Ascending aorta (tissue), 2 donors: ENCODE data around the gene TUBB8. TPM values are rescaled to one million over a fixed set of nuclear protein-coding genes. Genes with fewer than 3 reads are reported as not detected.

ENCODE experiments used
- DNase-seq, 2 donors: peaks; one replicate each; pipeline ENCODE4 v3.0.0-alpha.2; 2019; ENCODE audit warnings: low spot score in 2 of 2
- H3K27ac ChIP-seq, 2 donors: fragments of 200-600 bp; sonication (generic); one replicate each; pipeline ENCODE4 v1.5.1; 2016 to 2017; ENCODE audit warnings: mild to moderate bottlenecking in 1 of 2
- H3K27me3 ChIP-seq: fragments of 200-600 bp; sonication (generic); one replicate; pipeline ENCODE4 v1.5.1; 2017
- H3K36me3 ChIP-seq, 2 donors: fragments of 200-600 bp; sonication (generic); one replicate each; pipeline ENCODE4 v1.5.1; 2016
- H3K4me1 ChIP-seq, 2 donors: fragments of 200-600 bp; sonication (generic); one replicate each; pipeline ENCODE4 v1.5.1; 2016 to 2017; ENCODE audit warnings: mild to moderate bottlenecking in 1 of 2
- H3K4me3 ChIP-seq, 2 donors: fragments of 200-600 bp; sonication (generic); one replicate each; pipeline ENCODE4 v1.5.1; 2016 to 2017; ENCODE audit warnings: mild to moderate bottlenecking in 1 of 2
- H3K9me3 ChIP-seq, 2 donors: fragments of 200-600 bp; sonication (generic); one replicate each; pipeline ENCODE4 v1.5.1; 2016
- CTCF ChIP-seq, 3 experiments: fragments of 200-600 bp in 2 of 3; fragments of 450-650 bp in 1 of 3; sonication (generic) in 2 of 3; IDR thresholded peaks; one replicate each; pipeline ENCODE4 v1.5.1; 2016 to 2019; ENCODE audit warnings: antibody characterized with exemption in 3 of 3, mild to moderate bottlenecking in 1 of 3, moderate library complexity in 1 of 3
- intact Hi-C: fragments of 100-400 bp; cut with DNase I; formaldehyde crosslinking; loops from one replicate; pipeline ENCODE4 v1.15.1; 2023
- total RNA-seq: library from RNA; depleted of rRNA; stranded (reverse); fragments of >200 nt; gene quantifications from one replicate; pipeline ENCODE4 v1.1.0, GENCODE V29; 2016

TUBB8 gene
- total RNA-seq, 1 donor from 2014 or later, result not detected

GRCh38 chr10:87177-88080 lies 38.3 kb upstream of the TUBB8 start:
- Histone ChIP-seq H3K9me3 (no peaks in the 10 kb centered on the region), H3K36me3 (no peaks in the 10 kb centered on the region), H3K4me3 (no peak overlapping the region), H3K27ac (no peak overlapping the region), H3K27me3 (no peaks in the 10 kb centered on the region), H3K4me1 (no peaks in the 10 kb centered on the region)
- no peak for TF ChIP-seq CTCF (IDR thresholded peaks at IDR 0.05)
- intact Hi-C loops, result no loop called here
- DNase-seq, result no peak

DNA sequence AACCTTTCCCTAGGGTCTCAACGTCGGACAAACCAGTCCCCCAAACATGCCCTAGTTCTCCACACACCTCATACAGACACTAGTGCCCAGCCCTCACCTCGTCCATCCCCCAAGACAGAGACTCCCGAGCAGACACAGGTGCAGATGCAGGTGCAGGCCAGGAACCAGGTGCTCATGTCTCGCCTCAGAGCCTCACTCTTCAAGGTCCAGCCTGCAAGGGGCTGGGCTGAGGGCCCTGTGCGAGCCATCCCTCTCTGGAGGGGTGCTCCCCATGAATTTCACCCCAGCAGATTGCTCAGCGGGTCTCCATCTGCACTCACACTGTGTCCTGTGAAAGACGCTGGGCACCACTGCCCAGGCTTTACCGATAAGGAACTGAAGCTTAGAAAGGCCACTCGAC lies 36.9 kb upstream of the TUBB8 start:
- Histone ChIP-seq H3K4me3 (no peak overlapping the region), H3K4me1 (no peaks in the 10 kb centered on the region), H3K27ac (no peak overlapping the region), H3K9me3 (no peaks in the 10 kb centered on the region), H3K36me3 (no peaks in the 10 kb centered on the region), H3K27me3 (no peaks in the 10 kb centered on the region)
- intact Hi-C loops, result no loop called here
- DNase-seq, result no peak
- TF ChIP-seq CTCF (IDR thresholded peaks at IDR 0.05), result no peak

- Histone ChIP-seq H3K36me3 (no peaks in the 10 kb centered on the region), H3K4me1 (no peaks in the 10 kb centered on the region), H3K27me3 (no peaks in the 10 kb centered on the region), H3K27ac (no peak overlapping the region), H3K4me3 (no peak overlapping the region), H3K9me3 (no peaks in the 10 kb centered on the region)
- DNase-seq, result no peak
- intact Hi-C loops, result no loop called here
- TF ChIP-seq CTCF (IDR thresholded peaks at IDR 0.05), result no peak
Observed at GRCh38 chr10:85044-85443, 35.9 kb upstream of the TUBB8 start.

GRCh38 chr10:83930-84530 lies 34.9 kb upstream of the TUBB8 start:
- H3K27ac ChIP-seq, result no peak overlapping the region
- H3K36me3 ChIP-seq, result no peaks in the 10 kb centered on the region
- DNase-seq, result no peak
- TF ChIP-seq CTCF (IDR thresholded peaks at IDR 0.05), result no peak
- H3K4me3 ChIP-seq, result no peak overlapping the region
- intact Hi-C loops, result no loop called here
- H3K9me3 ChIP-seq, result no peaks in the 10 kb centered on the region
- H3K27me3 ChIP-seq, result no peaks in the 10 kb centered on the region
- H3K4me1 ChIP-seq, result no peaks in the 10 kb centered on the region

- intact Hi-C loops, result no loop called here
- DNase-seq, result no peak
Observed at GRCh38 chr10:80477-81105, 31.5 kb upstream of the TUBB8 start.

More at GRCh38 chr10:80477-81105, 31.5 kb upstream of the TUBB8 start:
- Histone ChIP-seq H3K9me3 (no peaks in the 10 kb centered on the region), H3K27me3 (no peaks in the 10 kb centered on the region), H3K4me3 (no peak overlapping the region), H3K4me1 (no peaks in the 10 kb centered on the region), H3K27ac (no peak overlapping the region), H3K36me3 (no peaks in the 10 kb centered on the region)
- no peak for TF ChIP-seq CTCF (IDR thresholded peaks at IDR 0.05)
